Stimulated activated CD8-positive, alpha-beta memory T cell treated with anti-CD3 and anti-CD28 coated beads, Interleukin-12 subunit alpha, Interleukin-12 subunit beta, amount 100 ng/mL, for 4 hours (primary cell): ENCODE data around the gene THRAP3.
"Not testable (repeated sequence)": the region's sequence is repeated elsewhere in the genome, so short reads cannot be mapped to it uniquely, and the experiment has no call there.

Experiments
- DNase-seq: peaks from one replicate; pipeline ENCODE4 v3.0.0-alpha.2; 2020; ENCODE audit warnings: low read depth

The THRAP3 gene

DNA sequence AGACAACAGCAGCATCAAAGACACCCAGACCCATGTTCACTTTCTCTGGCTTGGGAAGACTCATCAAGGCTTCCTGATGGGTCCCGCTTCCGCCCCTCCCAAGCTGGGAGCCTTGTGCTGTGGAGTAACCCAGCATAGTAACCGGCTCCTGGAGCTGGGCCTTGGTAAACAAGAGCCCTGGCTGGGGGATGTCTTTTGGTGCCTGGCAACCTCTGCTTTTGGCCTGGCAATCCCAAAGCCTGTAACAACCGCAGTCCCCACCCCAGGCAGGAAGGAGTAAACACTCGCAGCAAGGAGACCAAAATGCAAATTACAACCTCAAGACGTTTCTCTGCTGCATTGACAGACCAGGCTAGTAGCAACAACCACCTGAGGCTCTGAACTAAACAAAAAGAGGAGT is 16.9 kb upstream of the THRAP3 start:
- no peak for DNase-seq

DNA sequence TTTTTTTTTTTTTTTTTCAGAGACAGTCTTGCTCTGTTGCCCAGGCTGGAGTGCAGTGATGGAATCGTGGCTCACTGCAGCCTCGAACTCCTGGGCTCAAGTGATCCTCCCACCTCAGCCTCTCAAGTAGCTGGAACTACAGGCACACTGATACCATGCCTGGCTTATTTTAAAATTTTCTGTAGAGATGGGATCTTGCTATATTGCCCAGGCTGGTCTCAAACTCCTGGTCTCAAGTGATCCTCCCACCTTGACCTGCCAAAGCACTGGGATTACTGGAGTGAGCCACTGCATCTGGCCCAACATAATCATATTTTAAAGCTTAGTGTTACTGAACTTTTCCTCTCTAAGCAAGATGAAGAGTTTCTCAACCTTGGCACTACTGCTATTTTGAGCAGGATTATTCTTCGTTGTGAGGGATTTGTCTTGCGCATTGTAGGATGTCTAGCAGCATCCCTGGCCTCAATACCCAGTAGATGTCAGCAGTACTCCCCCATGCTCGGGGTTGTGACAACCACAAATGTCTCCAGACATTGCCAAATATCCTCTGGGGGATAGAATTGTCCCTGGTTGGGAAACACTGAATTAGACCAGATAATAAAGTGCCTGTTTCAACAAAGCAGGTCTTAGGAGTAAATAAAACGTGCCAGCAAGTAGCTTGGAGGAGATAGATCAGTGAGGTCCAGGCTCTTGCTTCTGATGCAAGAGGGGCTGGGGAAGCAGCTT is 15.1 kb upstream of the THRAP3 start:
- no peak for DNase-seq

- no peak for DNase-seq
Observed at GRCh38 chr1:36211307-36211706, 12.9 kb upstream of the THRAP3 start.

DNA sequence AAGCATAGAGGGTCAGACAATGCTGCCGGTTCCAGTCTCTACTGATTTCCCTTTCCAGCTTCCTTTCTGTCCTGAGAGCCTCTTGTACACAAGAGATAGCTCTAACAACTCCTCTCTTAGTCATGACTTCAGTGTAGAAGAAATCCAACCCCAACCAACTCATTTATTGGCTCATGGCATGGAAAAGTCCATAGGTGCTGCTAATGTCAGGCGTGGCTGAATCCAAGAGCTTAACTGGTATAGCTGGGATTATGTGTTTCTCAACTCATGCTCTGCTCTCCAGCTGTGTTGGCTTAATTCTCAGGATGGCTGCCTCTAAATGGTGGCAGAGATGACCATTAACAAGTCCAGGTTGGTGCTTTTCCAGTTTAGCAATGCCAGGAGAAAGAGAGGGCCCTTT is 12.4 kb upstream of the THRAP3 start:
- no peak for DNase-seq

- DNase-seq: no peak
Observed at GRCh38 chr1:36212782-36213181, 11.5 kb upstream of the THRAP3 start.

DNA sequence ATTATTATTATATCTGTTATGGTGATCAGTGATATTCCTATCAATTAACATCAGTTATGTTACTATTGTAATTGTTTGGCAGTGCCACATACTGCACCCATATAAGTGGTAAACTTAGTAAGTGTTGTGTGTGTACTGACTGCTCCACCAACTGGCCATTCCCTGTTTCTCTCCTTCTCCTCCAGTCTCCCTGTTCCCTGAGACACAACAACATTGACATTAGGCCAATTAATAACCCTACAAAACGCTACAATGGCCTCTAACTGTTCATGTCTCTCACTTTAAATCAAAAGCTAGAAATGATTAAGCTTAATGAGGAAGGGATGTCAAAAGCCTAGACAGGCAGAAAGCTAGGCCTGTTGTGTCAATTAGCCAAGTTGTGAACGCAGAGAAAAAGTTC is 6.6 kb upstream of the THRAP3 start:
- DNase-seq: no peak

- DNase-seq: not testable (repeated sequence)
Observed at GRCh38 chr1:36221901-36222300, 2.3 kb upstream of the THRAP3 start.

GRCh38 chr1:36222481-36223380 is 1.5 kb upstream of the THRAP3 start:
- no peak for DNase-seq

GRCh38 chr1:36223381-36223995 is 755 bp upstream of the THRAP3 start:
- no peak for DNase-seq

DNA sequence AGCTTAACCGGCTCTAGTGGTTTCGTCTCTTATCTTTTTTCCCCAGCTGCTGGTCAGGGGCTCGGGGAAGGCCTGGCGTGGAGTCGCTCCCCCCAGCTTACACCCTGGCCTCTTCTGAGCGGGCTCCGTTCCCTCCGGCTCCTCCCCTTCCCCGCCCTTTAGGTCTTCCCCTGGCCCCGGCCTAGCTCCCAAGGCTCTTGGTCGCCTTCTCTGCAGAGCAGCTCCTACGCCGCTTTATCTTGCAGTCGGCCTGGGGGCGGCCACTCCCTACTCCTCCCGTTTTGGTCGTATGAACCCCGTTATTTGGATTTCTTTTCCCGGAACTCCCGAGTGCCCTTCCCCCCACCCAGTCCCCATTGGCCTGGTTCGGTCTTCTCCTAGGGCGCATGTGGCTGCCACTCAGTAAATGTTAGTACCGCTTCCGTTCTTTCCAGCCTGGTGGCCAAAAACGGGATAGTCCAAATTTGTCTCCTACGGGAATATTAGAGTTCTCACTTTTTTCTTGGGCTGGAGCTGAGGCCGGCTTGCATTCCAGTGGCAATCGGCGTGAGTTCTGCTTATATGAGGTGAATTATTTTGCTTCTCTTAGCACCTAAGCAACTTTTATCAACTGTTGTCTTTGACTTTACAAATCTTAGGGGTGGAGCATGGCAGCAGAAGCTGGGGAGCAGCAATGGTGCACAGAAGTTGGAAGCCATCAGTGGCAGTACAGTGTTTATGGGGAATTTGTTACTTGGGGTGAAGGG is 467 bp downstream of the THRAP3 start:
- no peak for DNase-seq

- DNase-seq: no peak
Observed at GRCh38 chr1:36225283-36225899, 1.1 kb downstream of the THRAP3 start.

DNA sequence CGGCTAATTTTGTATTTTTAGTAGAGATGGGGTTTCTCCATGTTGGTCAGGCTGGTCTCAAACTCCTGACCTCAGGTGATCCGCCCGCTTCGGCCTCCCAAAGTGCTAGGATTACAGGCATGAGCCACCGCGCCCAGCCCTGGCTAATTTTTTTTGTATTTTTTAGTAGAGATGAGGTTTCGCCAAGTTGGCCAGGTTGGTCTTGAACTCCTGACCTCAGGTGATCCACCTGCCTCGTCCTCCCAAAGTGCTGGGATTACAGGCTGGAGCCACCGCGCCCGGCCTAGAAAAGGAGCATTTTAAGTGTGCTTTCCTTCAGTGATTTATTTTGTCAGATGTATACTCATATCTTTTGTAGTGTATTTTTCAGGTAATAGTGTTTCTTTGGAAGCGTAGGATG is 6.0 kb downstream of the THRAP3 start:
- DNase-seq: not testable (repeated sequence)

DNA sequence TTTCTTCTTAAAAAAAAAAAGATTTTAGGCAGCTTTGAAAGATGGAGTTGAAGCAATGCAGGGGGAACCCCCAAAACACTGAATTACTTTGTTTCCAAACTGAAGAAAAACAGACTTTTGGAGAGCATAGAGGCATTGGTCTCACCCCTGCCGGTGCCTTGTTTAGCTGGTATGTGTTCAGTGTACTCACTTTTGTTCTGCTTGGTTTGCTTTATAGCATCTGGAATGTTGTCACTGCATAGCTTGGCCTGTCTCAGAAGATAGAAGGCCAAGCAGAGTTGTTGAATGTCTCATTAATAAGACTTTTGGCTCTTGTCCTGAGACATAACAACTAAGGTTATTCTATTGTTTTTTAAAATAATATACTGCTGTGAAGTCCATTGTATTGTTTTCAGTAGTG is 6.9 kb downstream of the THRAP3 start:
- DNase-seq: no peak

GRCh38 chr1:36232212-36233095 is 8.2 kb downstream of the THRAP3 start:
- DNase-seq: no peak

DNA sequence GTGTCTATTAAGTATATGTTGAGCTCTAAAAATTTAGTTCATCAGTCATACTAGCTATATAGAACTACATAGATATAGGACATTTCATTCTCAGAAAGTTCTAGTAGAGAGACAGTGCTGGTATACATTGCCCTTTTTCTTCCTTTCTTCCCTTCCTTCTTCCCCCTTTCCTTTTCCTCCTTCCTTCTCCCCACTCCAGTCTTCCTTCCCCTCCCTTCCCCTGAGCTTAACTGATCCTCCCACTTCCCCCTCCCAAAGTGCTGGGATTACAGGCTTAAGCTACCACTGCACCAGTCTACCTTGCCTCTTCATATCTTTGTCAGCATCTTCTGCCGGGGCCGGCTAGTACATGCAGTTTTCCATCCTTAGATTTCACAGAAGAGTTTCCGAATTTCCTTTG is 12.1 kb downstream of the THRAP3 start:
- no peak for DNase-seq

DNA sequence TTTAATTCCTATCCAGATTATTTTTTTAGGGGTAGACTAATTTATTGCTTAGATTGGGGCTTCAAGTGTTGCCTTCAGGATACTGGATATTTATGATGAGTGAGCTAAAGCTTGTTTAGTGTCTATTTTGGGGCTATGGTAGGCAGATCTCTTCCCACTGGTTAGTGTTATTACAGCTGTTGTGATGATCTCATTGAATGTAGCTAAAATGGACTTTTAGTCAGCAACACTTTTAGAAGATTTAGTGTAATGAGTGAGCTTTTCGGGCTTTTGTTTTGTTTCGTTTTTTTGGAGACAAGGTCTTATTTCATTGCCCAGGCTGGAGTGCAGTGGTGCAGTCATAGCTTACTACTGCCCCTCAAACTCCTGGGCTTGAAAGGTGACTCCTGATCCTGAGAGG is 14.2 kb downstream of the THRAP3 start:
- DNase-seq: no peak

DNA sequence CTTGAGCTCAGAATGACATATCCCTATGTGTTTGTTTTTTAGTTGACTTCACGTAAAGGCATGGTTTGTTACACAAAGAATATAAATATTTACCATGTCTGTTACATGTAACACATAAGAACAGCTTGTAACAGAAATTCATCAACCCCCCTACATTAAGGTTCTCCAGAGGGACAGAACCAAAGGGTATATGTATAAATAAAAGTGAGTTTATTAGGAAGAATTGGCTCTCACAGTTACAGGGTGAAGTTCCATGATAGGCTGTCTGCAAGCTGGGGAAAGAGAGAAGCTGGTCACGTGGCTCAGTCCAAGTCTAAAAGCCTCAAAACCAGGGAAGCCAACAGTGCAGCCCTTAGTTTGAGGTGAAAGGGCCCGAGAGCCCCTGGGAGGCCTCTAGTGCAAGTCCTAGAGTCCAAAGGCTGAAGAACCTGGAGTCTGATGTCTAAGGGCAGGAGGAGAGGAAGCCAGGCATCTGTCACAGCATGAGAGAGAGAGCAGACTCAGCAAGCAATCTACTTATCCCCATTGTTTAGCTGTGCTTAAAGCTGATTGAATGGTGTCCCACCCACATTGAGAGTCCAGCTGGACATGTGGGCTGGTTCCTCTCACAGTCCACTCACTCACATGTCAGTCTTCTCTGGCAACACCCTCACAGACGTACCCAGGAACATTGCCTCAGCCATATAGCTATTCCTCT is 15.8 kb downstream of the THRAP3 start:
- no peak for DNase-seq

GRCh38 chr1:36247538-36247937 is 23.3 kb downstream of the THRAP3 start:
- no peak for DNase-seq

DNA sequence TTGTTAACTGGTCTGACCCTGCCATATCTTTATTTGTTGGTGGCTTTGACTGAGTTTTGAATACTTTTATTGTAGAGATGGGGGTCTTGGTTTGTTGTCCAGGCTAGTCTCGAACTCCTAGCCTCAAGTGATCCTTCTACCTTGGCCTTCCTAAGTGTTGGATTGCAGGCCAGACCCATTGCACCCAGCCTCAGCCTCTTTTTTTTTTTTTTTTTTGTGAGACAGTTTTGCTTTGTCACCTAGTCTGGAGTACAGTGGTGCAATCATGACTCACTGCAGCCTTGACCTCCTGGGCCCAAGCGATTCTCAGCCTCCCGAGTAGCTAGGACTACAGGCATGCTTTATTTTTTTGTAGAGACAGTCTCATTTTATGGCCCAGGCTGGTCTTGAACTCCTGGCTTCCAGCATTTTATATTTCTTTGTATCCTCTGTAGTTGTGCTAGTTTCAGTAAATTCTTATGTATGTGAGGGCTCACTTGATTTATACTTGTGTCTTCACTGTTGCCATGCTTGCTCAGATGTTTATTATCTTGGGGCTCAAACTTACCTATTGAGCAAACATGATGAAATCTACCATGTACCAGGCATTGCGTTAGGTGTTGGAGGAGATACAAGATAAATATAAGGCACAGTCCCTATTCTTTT is 24.1 kb downstream of the THRAP3 start:
- DNase-seq: no peak
